CD14-positive monocyte (primary cell): ENCODE results near the gene CCL15. TPM values are rescaled to one million over a fixed set of nuclear protein-coding genes. Genes with fewer than 3 reads are reported as not detected.

Experiments used
- DNase-seq, 3 donors: peaks; one replicate each; pipeline ENCODE4 v3.0.0-alpha.2; 2011 to 2022
- H2AFZ ChIP-seq: 2 replicates; pipeline ENCODE4 v1.6.0; 2012; ENCODE audit warnings: mild to moderate bottlenecking, low read depth, low read length, inconsistent platforms; ENCODE audit not compliant: insufficient read depth, poor library complexity, severe bottlenecking
- H3K27ac ChIP-seq, 2 donors: 1 replicate in 1 of 2; 2 replicates in 1 of 2; pipeline ENCODE4 v1.5.1; 2012 to 2013; ENCODE audit warnings: low read length in 2 of 2, control low read depth in 1 of 2, inconsistent platforms in 1 of 2, low read depth in 1 of 2, mild to moderate bottlenecking in 1 of 2
- H3K27me3 ChIP-seq, 2 donors: one replicate each; pipeline versions ENCODE4 v1.6.0 to v1.6.1; 2011 to 2013; ENCODE audit warnings: low read length in 2 of 2; ENCODE audit not compliant: control insufficient read depth in 2 of 2, insufficient read depth in 2 of 2
- H3K36me3 ChIP-seq, 2 donors: replicated peaks in 1 of 2; 1 replicate in 1 of 2; 2 replicates in 1 of 2; pipeline versions ENCODE4 v1.5.1 to v1.6.1; 2012 to 2013; ENCODE audit warnings: low read length in 2 of 2, control low read depth in 1 of 2, inconsistent platforms in 1 of 2, mild to moderate bottlenecking in 1 of 2; ENCODE audit not compliant: insufficient read depth in 2 of 2, control insufficient read depth in 1 of 2
- H3K4me1 ChIP-seq, 2 donors: 1 replicate in 1 of 2; 2 replicates in 1 of 2; pipeline versions ENCODE4 v1.5.1 to v1.6.1; 2012 to 2013; ENCODE audit warnings: low read length in 2 of 2, control low read depth in 1 of 2, inconsistent platforms in 1 of 2, mild to moderate bottlenecking in 1 of 2, moderate library complexity in 1 of 2; ENCODE audit not compliant: insufficient read depth in 2 of 2, control insufficient read depth in 1 of 2
- H3K4me2 ChIP-seq: replicated peaks from 2 replicates; pipeline ENCODE3; 2012; ENCODE audit warnings: low read length, moderate library complexity, mild to moderate bottlenecking; ENCODE audit not compliant: poor library complexity, severe bottlenecking; ENCODE audit errors: extremely low read depth
- H3K4me3 ChIP-seq, 3 experiments: fragments of 200-600 bp in 1 of 3; sonication (generic) in 1 of 3; replicated peaks in 1 of 3; 1 replicate in 2 of 3; 2 replicates in 1 of 3; pipeline ENCODE4 v1.5.1; 2011 to 2013; ENCODE audit warnings: low read length in 3 of 3, mild to moderate bottlenecking in 3 of 3, control low read depth in 2 of 3, low read depth in 2 of 3, inconsistent platforms in 1 of 3, moderate library complexity in 1 of 3
- H3K79me2 ChIP-seq: 2 replicates; pipeline ENCODE4 v1.6.0; 2012; ENCODE audit warnings: mild to moderate bottlenecking, control low read depth, inconsistent platforms, low read length, moderate library complexity; ENCODE audit not compliant: insufficient read depth
- H3K9ac ChIP-seq: 2 replicates; pipeline ENCODE4 v1.6.0; 2017; ENCODE audit warnings: low read length, mild to moderate bottlenecking; ENCODE audit not compliant: insufficient read depth, poor library complexity, severe bottlenecking
- H3K9me3 ChIP-seq, 2 donors: replicated peaks in 1 of 2; 1 replicate in 1 of 2; 2 replicates in 1 of 2; pipeline versions ENCODE4 v1.5.1 to v1.6.1; 2012 to 2013; ENCODE audit warnings: low read length in 2 of 2, control low read depth in 1 of 2; ENCODE audit not compliant: control insufficient read depth in 1 of 2, insufficient read depth in 1 of 2
- H4K20me1 ChIP-seq: 2 replicates; pipeline ENCODE4 v1.6.0; 2012; ENCODE audit warnings: mild to moderate bottlenecking, low read length, control low read depth, moderate library complexity; ENCODE audit not compliant: insufficient read depth
- H3K27ac Mint-ChIP-seq, 7 donors: one replicate each; pipeline ENCODE4 v1.8.0; 2020; ENCODE audit warnings: mild to moderate bottlenecking in 7 of 7, mixed read lengths in 7 of 7, moderate library complexity in 6 of 7, inconsistent platforms in 2 of 7
- H3K27me3 Mint-ChIP-seq, 3 donors: one replicate each; pipeline ENCODE4 v1.8.0; 2021 to 2022; ENCODE audit warnings: low read depth in 3 of 3, mild to moderate bottlenecking in 3 of 3, mixed read lengths in 3 of 3, moderate library complexity in 3 of 3, inconsistent platforms in 1 of 3
- H3K36me3 Mint-ChIP-seq, 2 donors: one replicate each; pipeline ENCODE4 v1.8.0; 2020; ENCODE audit warnings: mixed read lengths in 2 of 2, inconsistent platforms in 1 of 2, mild to moderate bottlenecking in 1 of 2
- H3K4me1 Mint-ChIP-seq: one replicate; pipeline ENCODE4 v1.8.0; 2020; ENCODE audit warnings: mild to moderate bottlenecking, mixed read lengths
- H3K4me3 Mint-ChIP-seq, 2 donors: one replicate each; pipeline ENCODE4 v1.8.0; 2020; ENCODE audit warnings: mild to moderate bottlenecking in 2 of 2, mixed read lengths in 2 of 2, moderate library complexity in 1 of 2
- H3K9me3 Mint-ChIP-seq, 7 donors: one replicate each; pipeline ENCODE4 v1.8.0; 2020 to 2022; ENCODE audit warnings: mixed read lengths in 7 of 7, mild to moderate bottlenecking in 6 of 7, moderate library complexity in 6 of 7, inconsistent platforms in 2 of 7
- CTCF ChIP-seq: fragments of 200-600 bp; IDR thresholded peaks from one replicate; pipeline ENCODE4 v1.8.0; 2022; ENCODE audit warnings: antibody characterized with exemption, mild to moderate bottlenecking
- WGBS: methylation state at CpG from one replicate; pipeline ENCODE4 v1.1.5; 2013; ENCODE audit warnings: missing lambda C conversion rate; ENCODE audit not compliant: insufficient coverage; 5-methylcytosine and 5-hydroxymethylcytosine counted together
- intact Hi-C, 2 donors: fragments of 100-400 bp; cut with micrococcal nuclease; formaldehyde crosslinking; loops; one replicate each; pipeline versions ENCODE4 v1.15.0 to v1.15.1; 2023
- polyA plus RNA-seq, 3 donors: library from polyadenylated mRNA; depleted of rRNA in 1 of 3; unstranded in 2 of 3; stranded (reverse) in 1 of 3; fragments of 300-500 nt in 2 of 3; fragments of >200 nt in 1 of 3; fragmentation: Illumina TruSeq in 2 of 3; gene quantifications; 1 replicate in 2 of 3; 2 replicates in 1 of 3; pipeline ENCODE4 v1.2.3, GENCODE V29; 2012 to 2021

The CCL15 gene
- polyA plus RNA-seq, 3 donors = not detected

GRCh38 chr17:35982409-35983191 lies 18.8 kb downstream of the CCL15 start:
- H3K4me2 ChIP-seq = no peak overlapping the region
- intact Hi-C loops = loop anchor here in 1 of 2 donors (10.0 kb wide), 1 partner anchor 82 kb away; the partner anchor contains the start of gene CCL18
- no peaks in the 10 kb centered on the region for H3K4me1 ChIP-seq
- Mint-ChIP-seq H3K9me3 (peaks cover 0 to 1% (median 0%) of the 10 kb centered on the region in 7 donors), H3K4me3 (no peak overlapping the region), H3K27me3 (peaks cover 0 to 3% (median 0%) of the 10 kb centered on the region in 3 donors), H3K4me1 (no peaks in the 10 kb centered on the region), H3K27ac (no peak overlapping the region), H3K36me3 (no peaks in the 10 kb centered on the region)
- H3K9me3 ChIP-seq = no peaks in the 10 kb centered on the region
- H4K20me1 ChIP-seq = no peaks in the 10 kb centered on the region
- TF ChIP-seq CTCF = no peak
- 90% methylated on average over 2 of the region's 3 CpGs for WGBS
- DNase-seq = no peak
- H3K27me3 ChIP-seq = no peaks in the 10 kb centered on the region
- H3K4me3 ChIP-seq = no peak overlapping the region
- H3K9ac ChIP-seq = no peak overlapping the region
- no peak overlapping the region for H2AFZ ChIP-seq
- no peaks in the 10 kb centered on the region for H3K79me2 ChIP-seq
- H3K27ac ChIP-seq = no peak overlapping the region
- no peaks in the 10 kb centered on the region for H3K36me3 ChIP-seq

DNA sequence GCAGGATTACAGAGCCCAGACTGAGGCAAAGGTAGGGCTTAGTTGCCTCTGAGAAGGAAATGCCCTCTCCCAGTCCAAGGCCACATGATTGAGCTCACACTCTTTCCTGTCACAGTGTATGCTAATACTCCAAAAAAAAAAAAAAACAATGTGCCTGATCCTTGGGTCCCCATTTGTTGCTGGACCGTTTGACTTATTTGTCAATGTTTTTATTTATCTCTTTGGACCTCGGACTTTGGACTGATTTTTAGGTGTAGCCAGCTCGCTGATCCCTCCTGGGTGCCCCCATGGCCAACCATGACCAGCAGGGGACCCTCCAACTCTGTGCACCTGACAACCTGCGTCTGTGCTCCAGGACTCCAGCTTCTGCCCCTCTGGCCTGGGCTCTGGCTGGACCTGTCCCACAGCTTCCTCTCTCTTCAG lies 19.4 kb downstream of the CCL15 start:
- no peaks in the 10 kb centered on the region for H4K20me1 ChIP-seq
- no peak overlapping the region for H3K4me3 ChIP-seq
- no peak overlapping the region for H3K9ac ChIP-seq
- no peaks in the 10 kb centered on the region for H3K9me3 ChIP-seq
- no peaks in the 10 kb centered on the region for H3K79me2 ChIP-seq
- H3K4me3 Mint-ChIP-seq = no peak overlapping the region
- no peaks in the 10 kb centered on the region for H3K36me3 Mint-ChIP-seq
- H3K4me1 Mint-ChIP-seq = no peaks in the 10 kb centered on the region
- no peaks in the 10 kb centered on the region for H3K27me3 ChIP-seq
- no peak overlapping the region for H3K4me2 ChIP-seq
- no peak overlapping the region for H2AFZ ChIP-seq
- no peaks in the 10 kb centered on the region for H3K4me1 ChIP-seq
- no peak for TF ChIP-seq CTCF
- H3K36me3 ChIP-seq = no peaks in the 10 kb centered on the region
- peaks cover 0 to 3% (median 0%) of the 10 kb centered on the region in 3 donors for H3K27me3 Mint-ChIP-seq
- DNase-seq = no peak
- intact Hi-C loops = loop anchor here in 1 of 2 donors (10.0 kb wide), 1 partner anchor 83 kb away; the partner anchor contains the start of gene CCL18
- 73% methylated on average over 4 of the region's 4 CpGs for WGBS
- H3K27ac ChIP-seq = no peak overlapping the region
- no peak overlapping the region for H3K27ac Mint-ChIP-seq
- peaks cover 0 to 1% (median 0%) of the 10 kb centered on the region in 7 donors for H3K9me3 Mint-ChIP-seq
